H1 (cell line): ENCODE measurements around the gene MLYCD. TPM values are rescaled to one million over a fixed set of nuclear protein-coding genes. Genes with fewer than 3 reads are reported as not detected.

Experiments
- CTCF ChIA-PET: fragments of 300-600 bp; sonication (Branson Sonifier 250); formaldehyde crosslinking; loops from one replicate; lab custom pipeline; 2021; ENCODE audit not compliant: partially characterized antibody; lab: Charles Lee
- POLR2A ChIA-PET: fragments of 300-600 bp; sonication (Branson Sonifier 250); formaldehyde crosslinking; loops from one replicate; lab custom pipeline; 2021; ENCODE audit warnings: inconsistent platforms; ENCODE audit not compliant: partially characterized antibody; lab: Charles Lee
- DNase-seq, 2 experiments: peaks; one replicate each; pipeline versions ENCODE4 v3.0.0 to v3.0.0-alpha.2; 2010 to 2022; ENCODE audit warnings: low spot score in 2 of 2, low read depth in 1 of 2, mixed read lengths in 1 of 2
- FAIRE-seq: peaks from 2 replicates; lab custom pipeline; 2011; peaks lifted over from hg19 to GRCh38; lab: Jason Lieb, UNC
- H2AFZ ChIP-seq: 2 replicates; pipeline ENCODE4 v1.8.1; 2012; ENCODE audit warnings: low read length, inconsistent platforms
- H2AK5ac ChIP-seq: 2 replicates; pipeline ENCODE4 v1.6.1; 2013; ENCODE audit warnings: low read depth, low read length
- H2BK120ac ChIP-seq: replicated peaks from 2 replicates; pipeline ENCODE3; 2013; ENCODE audit warnings: low read depth, low read length, inconsistent platforms
- H2BK12ac ChIP-seq: 2 replicates; pipeline ENCODE4 v1.6.1; 2013; ENCODE audit warnings: low read depth, low read length
- H2BK15ac ChIP-seq: 2 replicates; pipeline ENCODE4 v1.6.1; 2013; ENCODE audit warnings: low read length
- H2BK20ac ChIP-seq: 2 replicates; pipeline ENCODE4 v1.6.1; 2013; ENCODE audit warnings: low read length
- H2BK5ac ChIP-seq: 2 replicates; pipeline ENCODE4 v1.6.1; 2013; ENCODE audit warnings: low read depth, low read length
- H3K14ac ChIP-seq: 2 replicates; pipeline ENCODE4 v1.6.1; 2013; ENCODE audit warnings: inconsistent platforms; ENCODE audit not compliant: insufficient read length
- H3K18ac ChIP-seq: 2 replicates; pipeline ENCODE4 v1.6.1; 2013; ENCODE audit warnings: low read length; ENCODE audit errors: extremely low read depth
- H3K23ac ChIP-seq: 2 replicates; pipeline ENCODE4 v1.6.1; 2013; ENCODE audit warnings: inconsistent platforms; ENCODE audit not compliant: insufficient read length
- H3K23me2 ChIP-seq: 2 replicates; pipeline ENCODE4 v1.6.1; 2013; ENCODE audit warnings: low read depth, low read length
- H3K27ac ChIP-seq: 2 replicates; pipeline ENCODE4 v1.6.1; 2011; ENCODE audit warnings: low read depth, low read length, inconsistent platforms
- H3K27me3 ChIP-seq, 4 experiments: replicated peaks in 1 of 4; 1 replicate in 1 of 4; 2 replicates in 3 of 4; pipeline versions ENCODE4 v1.6.1 to v1.8.1; 2011 to 2013; ENCODE audit warnings: low read length in 3 of 4, mild to moderate bottlenecking in 3 of 4, inconsistent platforms in 2 of 4, mixed read lengths in 2 of 4, moderate library complexity in 1 of 4; ENCODE audit not compliant: control insufficient read depth in 3 of 4, insufficient read depth in 3 of 4; ENCODE audit errors: extremely low read depth in 1 of 4
- H3K36me3 ChIP-seq, 4 experiments: 2 replicates each; pipeline versions ENCODE4 v1.6.1 to v1.8.1; 2011 to 2013; ENCODE audit warnings: mild to moderate bottlenecking in 4 of 4, low read length in 3 of 4, moderate library complexity in 2 of 4, control low read depth in 1 of 4, inconsistent platforms in 1 of 4; ENCODE audit not compliant: insufficient read depth in 4 of 4, control insufficient read depth in 2 of 4
- H3K4ac ChIP-seq: replicated peaks from 2 replicates; pipeline ENCODE3; 2013; ENCODE audit warnings: low read length, low read depth, mixed read lengths, inconsistent platforms; ENCODE audit not compliant: insufficient read length
- H3K4me1 ChIP-seq, 4 experiments: replicated peaks in 1 of 4; 1 replicate in 1 of 4; 2 replicates in 3 of 4; pipeline versions ENCODE4 v1.6.1 to v1.8.1; 2011 to 2013; ENCODE audit warnings: low read length in 3 of 4, inconsistent platforms in 2 of 4, mixed read lengths in 1 of 4; ENCODE audit not compliant: insufficient read depth in 4 of 4, control insufficient read depth in 3 of 4
- H3K4me2 ChIP-seq, 2 experiments: 2 replicates each; pipeline versions ENCODE4 v1.6.1 to v1.8.1; 2011 to 2013; ENCODE audit warnings: low read depth in 2 of 2, low read length in 2 of 2, control low read depth in 1 of 2, inconsistent platforms in 1 of 2, mild to moderate bottlenecking in 1 of 2; ENCODE audit not compliant: insufficient read depth in 1 of 2
- H3K4me3 ChIP-seq, 4 experiments: fragments of 200-600, 300-600 bp in 1 of 4; sonication (generic), shearing (Covaris generic), sonication (Bioruptor Twin) in 1 of 4; 2 replicates each; pipeline versions ENCODE4 v1.5.1 to v1.8.1; 2011 to 2016; ENCODE audit warnings: low read length in 4 of 4, low read depth in 3 of 4, control low read depth in 2 of 4, inconsistent platforms in 2 of 4, mild to moderate bottlenecking in 2 of 4, mixed read lengths in 1 of 4, moderate library complexity in 1 of 4; ENCODE audit not compliant: insufficient read depth in 2 of 4; ENCODE audit errors: extremely low read depth in 1 of 4
- H3K56ac ChIP-seq: replicated peaks from 2 replicates; pipeline ENCODE3; 2013; ENCODE audit warnings: low read depth, mild to moderate bottlenecking, mixed read lengths, low read length, inconsistent platforms; ENCODE audit not compliant: insufficient read length
- H3K79me1 ChIP-seq: 2 replicates; pipeline ENCODE4 v1.6.1; 2013; ENCODE audit warnings: low read depth, low read length, control low read depth
- H3K79me2 ChIP-seq, 2 experiments: 2 replicates each; pipeline versions ENCODE4 v1.6.1 to v1.8.1; 2012 to 2013; ENCODE audit warnings: low read length in 2 of 2, mild to moderate bottlenecking in 2 of 2, inconsistent platforms in 1 of 2; ENCODE audit not compliant: insufficient read depth in 2 of 2, control insufficient read depth in 1 of 2
- H3K9ac ChIP-seq, 4 experiments: replicated peaks in 1 of 4; 1 replicate in 1 of 4; 2 replicates in 3 of 4; pipeline versions ENCODE4 v1.6.1 to v1.8.1; 2011 to 2013; ENCODE audit warnings: low read depth in 3 of 4, low read length in 3 of 4, control low read depth in 2 of 4, mild to moderate bottlenecking in 2 of 4, moderate library complexity in 2 of 4, inconsistent platforms in 1 of 4; ENCODE audit errors: extremely low read depth in 1 of 4
- H3K9me3 ChIP-seq, 2 experiments: 2 replicates each; pipeline versions ENCODE4 v1.6.1 to v1.8.1; 2012 to 2013; ENCODE audit warnings: mild to moderate bottlenecking in 2 of 2, moderate library complexity in 2 of 2, control low read depth in 1 of 2, inconsistent platforms in 1 of 2, low read depth in 1 of 2, low read length in 1 of 2, mixed read lengths in 1 of 2; ENCODE audit not compliant: insufficient read depth in 2 of 2
- H4K20me1 ChIP-seq, 2 experiments: replicated peaks in 1 of 2; 2 replicates each; pipeline versions ENCODE3 to v1.8.1; 2011 to 2013; ENCODE audit warnings: inconsistent platforms in 2 of 2, low read length in 2 of 2, mild to moderate bottlenecking in 1 of 2; ENCODE audit not compliant: insufficient read depth in 2 of 2, control insufficient read depth in 1 of 2
- H4K5ac ChIP-seq: 2 replicates; pipeline ENCODE4 v1.6.1; 2013; ENCODE audit warnings: low read length, low read depth, mixed read lengths, inconsistent platforms; ENCODE audit not compliant: insufficient read length
- H4K8ac ChIP-seq: 2 replicates; pipeline ENCODE4 v1.8.0; 2013; ENCODE audit warnings: mild to moderate bottlenecking, moderate library complexity, low read length, inconsistent platforms; ENCODE audit not compliant: insufficient read depth; ENCODE audit errors: extremely low read depth
- H4K91ac ChIP-seq: replicated peaks from 2 replicates; pipeline ENCODE3; 2013; ENCODE audit warnings: low read length, mixed read lengths, inconsistent platforms; ENCODE audit not compliant: insufficient read length
- CEBPB ChIP-seq: IDR thresholded peaks from 2 replicates; pipeline ENCODE4 v1.6.1; 2012; ENCODE audit warnings: low read depth, low read length
- GTF2F1 ChIP-seq: IDR thresholded peaks from 2 replicates; pipeline ENCODE4 v1.6.1; 2012; ENCODE audit warnings: low read depth, low read length, improper control_type of control experiment, borderline replicate concordance
- NRF1 ChIP-seq: IDR thresholded peaks from 2 replicates; pipeline ENCODE4 v1.6.1; 2011; ENCODE audit warnings: mild to moderate bottlenecking, low read depth, low read length, improper control_type of control experiment
- RNF2 ChIP-seq: fragments of 200-900, 300-1000 bp; sonication (generic); IDR thresholded peaks from 2 replicates; pipeline ENCODE4 v1.7.1; 2016; ENCODE audit warnings: borderline replicate concordance, low read depth, mild to moderate bottlenecking, antibody characterized with exemption, low read length; ENCODE audit not compliant: poor library complexity, severe bottlenecking; ENCODE audit errors: missing control alignments
- RXRA ChIP-seq: IDR thresholded peaks from 2 replicates; pipeline ENCODE4 v1.6.1; 2011; ENCODE audit warnings: low read depth, mild to moderate bottlenecking, low read length, moderate library complexity; ENCODE audit not compliant: insufficient read depth
- SP1 ChIP-seq: IDR thresholded peaks from 2 replicates; pipeline ENCODE4 v1.6.1; 2011; ENCODE audit warnings: low read depth, low read length
- SUZ12 ChIP-seq: fragments of 200-600 bp; sonication (generic); IDR thresholded peaks from 2 replicates; pipeline ENCODE4 v1.6.1; 2012; ENCODE audit warnings: mild to moderate bottlenecking, inconsistent platforms, low read length, moderate library complexity, mixed read lengths
- TAF1 ChIP-seq: IDR thresholded peaks from 2 replicates; pipeline ENCODE4 v1.6.1; 2011; ENCODE audit warnings: mild to moderate bottlenecking, low read depth, low read length
- TBP ChIP-seq: IDR thresholded peaks from 2 replicates; pipeline ENCODE4 v1.6.1; 2011; ENCODE audit warnings: low read depth, low read length, improper control_type of control experiment
- TCF12 ChIP-seq: IDR thresholded peaks from 2 replicates; pipeline ENCODE4 v1.6.1; 2011; ENCODE audit warnings: low read depth, mild to moderate bottlenecking, low read length
- WGBS, 2 experiments: shearing (Covaris generic) in 1 of 2; methylation state at CpG; one replicate each; pipeline versions ENCODE4 v1.1.6 to v1.1.7; 2013 to 2015; ENCODE audit warnings: low lambda C conversion rate in 2 of 2, mixed read lengths in 2 of 2, inconsistent platforms in 1 of 2, low coverage in 1 of 2, missing lambda C conversion rate in 1 of 2; ENCODE audit not compliant: insufficient replicate concordance in 2 of 2, insufficient coverage in 1 of 2, insufficient read length in 1 of 2; ENCODE audit errors: extremely low coverage in 1 of 2, missing lambda C conversion rate in 1 of 2; 5-methylcytosine and 5-hydroxymethylcytosine counted together
- polyA plus RNA-seq, 7 experiments: library from polyadenylated mRNA; depleted of rRNA in 3 of 7; stranded (reverse) in 5 of 7; unstranded in 2 of 7; fragments of >200 nt in 5 of 7; fragments of 200-250 nt in 2 of 7; gene quantifications; 1 replicate in 5 of 7; 2 replicates in 1 of 7; 4 replicates in 1 of 7; pipeline versions ENCODE4 v1.2.1 to v1.2.3, GENCODE V29; 2011 to 2013; ENCODE audit warnings: missing spikeins in 2 of 7, mixed read lengths in 2 of 7
- total RNA-seq: library from RNA; stranded (reverse); fragmentation: NEBNext Ultra II Directional; extraction: Animal tissue kit (Norgen Biotek cat#: 25700); gene quantifications from 2 replicates; pipeline ENCODE4 v1.2.1, GENCODE V29; 2021

MLYCD gene
- total and polyA plus RNA-seq, 2 of the 8 experiments (the other 6 are each of a cell fraction or from before 2014, with no cell fraction given) = 3.7 to 7.0 TPM

DNA sequence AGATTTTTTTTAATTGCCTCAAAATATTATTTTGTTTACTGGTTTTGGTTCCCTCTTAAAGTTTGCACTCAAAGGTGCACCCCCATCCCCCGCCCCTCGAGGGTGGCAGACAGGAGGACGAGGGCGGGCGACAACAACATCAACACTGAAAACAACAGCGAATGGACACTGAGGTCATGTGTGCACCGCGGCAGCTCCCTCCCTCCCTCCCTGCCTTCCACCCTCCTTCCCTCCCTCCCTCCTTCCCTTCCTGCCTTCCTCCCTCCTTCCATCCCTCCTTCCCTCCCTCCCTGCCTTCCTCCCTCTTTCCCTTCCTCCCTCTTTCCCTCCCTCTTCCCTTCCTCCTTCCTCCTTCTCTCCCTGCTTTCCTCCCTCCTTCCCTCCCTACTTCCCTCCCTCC, 52.6 kb downstream of the MLYCD start:
- Histone ChIP-seq H2BK15ac (no peak overlapping the region), H4K5ac (no peak overlapping the region), H2BK12ac (no peak overlapping the region), H3K9ac (no peak overlapping the region), H3K27me3 (no peaks in the 10 kb centered on the region), H3K23ac (no peak overlapping the region), H2BK120ac (no peak overlapping the region), H3K4ac (no peak overlapping the region), H3K9me3 (no peaks in the 10 kb centered on the region), H4K8ac (no peak overlapping the region), H3K14ac (no peak overlapping the region), H3K79me1 (no peaks in the 10 kb centered on the region), H4K20me1 (no peaks in the 10 kb centered on the region), H2BK20ac (no peak overlapping the region), H3K27ac (no peak overlapping the region), H3K56ac (no peak overlapping the region), H3K4me3 (no peak overlapping the region), H2AK5ac (no peak overlapping the region), H2AFZ (no peak overlapping the region), H3K4me2 (no peak overlapping the region), H3K36me3 (no peaks in the 10 kb centered on the region), H3K4me1 (peaks cover 2 to 7% (median 4%) of the 10 kb centered on the region in 4 experiments; a peak in 6 of 7 replicates), H3K79me2 (no peaks in the 10 kb centered on the region), H2BK5ac (no peak overlapping the region), H3K18ac (no peak overlapping the region), H3K23me2 (0 out of 2 replicates have a peak, but pooled peaks cover 1% of the 10 kb centered on the region), H4K91ac (no peak overlapping the region)
- WGBS, 2 experiments = 71% methylated on average over 6 of the region's 8 CpGs; no CpG with 5 or more reads in 1 of the 2 experiments
- no peak for DNase-seq
- FAIRE-seq = no peak
- no peak for TF ChIP-seq TCF12
- TF ChIP-seq NRF1 = no peak
- no peak for TF ChIP-seq SUZ12
- TF ChIP-seq TBP = no peak
- TF ChIP-seq GTF2F1 = no peak
- TF ChIP-seq RNF2 = no peak
- TF ChIP-seq SP1 = no peak
- TF ChIP-seq TAF1 = no peak
- TF ChIP-seq RXRA = no peak
- no peak for TF ChIP-seq CEBPB
- ChIA-PET POLR2A (no interaction called here), CTCF (interaction anchor here (3.6 to 16.0 kb wide), 2 partner anchors 25 to 109 kb away, joined by 13 to 366 read pairs; no protein-coding TSS in a partner anchor)
